Astrocyte (in vitro differentiated cells and primary cell): ENCODE measurements around the gene CCDC91. TPM values are rescaled to one million over a fixed set of nuclear protein-coding genes. Genes with fewer than 3 reads are reported as not detected.
A peak's percentile ranks its signal among the peaks of the same experiment; 100 is the strongest.

Source experiments
- DNase-seq: peaks from one replicate; pipeline ENCODE4 v3.0.0-alpha.2; 2010; ENCODE audit warnings: low read depth
- FAIRE-seq: peaks from 2 replicates; lab custom pipeline; 2011; peaks lifted over from hg19 to GRCh38; lab: Jason Lieb, UNC
- H2AFZ ChIP-seq: 2 replicates; pipeline ENCODE4 v1.6.0; 2012; ENCODE audit warnings: low read depth, low read length, inconsistent platforms
- H3K27ac ChIP-seq: 2 replicates; pipeline ENCODE4 v1.5.1; 2011; ENCODE audit warnings: low read depth, low read length, inconsistent platforms
- H3K27me3 ChIP-seq: 2 replicates; pipeline ENCODE4 v1.6.0; 2011; ENCODE audit warnings: low read length, inconsistent platforms; ENCODE audit not compliant: insufficient read depth
- H3K36me3 ChIP-seq: 2 replicates; pipeline ENCODE4 v1.5.1; 2011; ENCODE audit warnings: low read length, inconsistent platforms; ENCODE audit not compliant: insufficient read depth
- H3K4me1 ChIP-seq: 2 replicates; pipeline ENCODE4 v1.5.1; 2011; ENCODE audit warnings: low read length, inconsistent platforms; ENCODE audit not compliant: insufficient read depth
- H3K4me2 ChIP-seq: 2 replicates; pipeline ENCODE4 v1.6.0; 2012; ENCODE audit warnings: low read length, inconsistent platforms
- H3K4me3 ChIP-seq: 2 replicates; pipeline ENCODE4 v1.5.1; 2011; ENCODE audit warnings: low read depth, mild to moderate bottlenecking, low read length, inconsistent platforms; ENCODE audit not compliant: insufficient read depth
- H3K79me2 ChIP-seq: 2 replicates; pipeline ENCODE4 v1.6.0; 2012; ENCODE audit warnings: mild to moderate bottlenecking, low read length, inconsistent platforms; ENCODE audit not compliant: insufficient read depth
- H3K9ac ChIP-seq: 2 replicates; pipeline ENCODE4 v1.6.0; 2012; ENCODE audit warnings: mild to moderate bottlenecking, low read length, inconsistent platforms
- H3K9me3 ChIP-seq: 2 replicates; pipeline ENCODE4 v1.5.1; 2012; ENCODE audit warnings: low read depth, mild to moderate bottlenecking, low read length, inconsistent platforms; ENCODE audit not compliant: insufficient read depth
- H4K20me1 ChIP-seq: 2 replicates; pipeline ENCODE4 v1.6.0; 2012; ENCODE audit warnings: low read length, inconsistent platforms; ENCODE audit not compliant: insufficient read depth
- H3K27ac Mint-ChIP-seq: one replicate; pipeline ENCODE4 v1.8.0; 2021; ENCODE audit warnings: mild to moderate bottlenecking, mixed read lengths; ENCODE audit not compliant: unreplicated experiment
- H3K27me3 Mint-ChIP-seq: one replicate; pipeline ENCODE4 v1.8.0; 2021; ENCODE audit warnings: low read depth, mixed read lengths; ENCODE audit not compliant: unreplicated experiment
- H3K36me3 Mint-ChIP-seq: one replicate; pipeline ENCODE4 v1.8.0; 2021; ENCODE audit warnings: low read depth, mixed read lengths; ENCODE audit not compliant: unreplicated experiment
- H3K4me1 Mint-ChIP-seq: one replicate; pipeline ENCODE4 v1.8.0; 2021; ENCODE audit warnings: low read depth, mixed read lengths; ENCODE audit not compliant: unreplicated experiment
- H3K4me3 Mint-ChIP-seq: one replicate; pipeline ENCODE4 v1.8.0; 2021; ENCODE audit warnings: mild to moderate bottlenecking, moderate library complexity, mixed read lengths; ENCODE audit not compliant: unreplicated experiment
- H3K9me3 Mint-ChIP-seq: one replicate; pipeline ENCODE4 v1.8.0; 2021; ENCODE audit warnings: mild to moderate bottlenecking, mixed read lengths; ENCODE audit not compliant: unreplicated experiment
- CTCF ChIP-seq: IDR thresholded peaks from 2 replicates; pipeline ENCODE4 v1.5.1; 2011; ENCODE audit warnings: low read depth, mild to moderate bottlenecking, inconsistent platforms, low read length, moderate library complexity; ENCODE audit not compliant: insufficient read depth
- EZH2 ChIP-seq: IDR thresholded peaks from 2 replicates; pipeline ENCODE4 v1.6.1; 2012; ENCODE audit warnings: mild to moderate bottlenecking, low read length, inconsistent platforms; ENCODE audit not compliant: insufficient read depth
- total RNA-seq: library from RNA; stranded (reverse); gene quantifications from 2 replicates; pipeline ENCODE4 v1.2.1, GENCODE V29; 2021

Gene CCDC91
- total RNA-seq, 1 donor from 2014 or later = 19.3 TPM

- FAIRE-seq (no peak), DNase-seq (peak; percentile 29)
- Histone ChIP-seq H3K4me1 (no peaks in the 10 kb centered on the region), H3K9me3 (no peaks in the 10 kb centered on the region), H3K36me3 (no peaks in the 10 kb centered on the region), H3K4me2 (no peak overlapping the region), H3K27ac (peak overlapping the region; percentile 16), H3K27me3 (no peaks in the 10 kb centered on the region), H3K9ac (no peak overlapping the region), H4K20me1 (no peaks in the 10 kb centered on the region), H2AFZ (no peak overlapping the region), H3K79me2 (no peaks in the 10 kb centered on the region), H3K4me3 (no peak overlapping the region)
- Mint-ChIP-seq H3K9me3 (no peaks in the 10 kb centered on the region), H3K27ac (no peak overlapping the region), H3K27me3 (no peaks in the 10 kb centered on the region), H3K4me3 (no peak overlapping the region), H3K4me1 (no peaks in the 10 kb centered on the region), H3K36me3 (peaks cover 2% of the 10 kb centered on the region)
- TF ChIP-seq EZH2 (no peak), CTCF (no peak)
These were observed 150.2 kb downstream of the CCDC91 start for GRCh38 chr12:28340261-28341045.

- H3K27me3 ChIP-seq = no peaks in the 10 kb centered on the region
- no peak overlapping the region for H2AFZ ChIP-seq
- Mint-ChIP-seq H3K27me3 (no peaks in the 10 kb centered on the region), H3K27ac (no peak overlapping the region), H3K4me1 (no peaks in the 10 kb centered on the region), H3K9me3 (no peaks in the 10 kb centered on the region), H3K4me3 (no peak overlapping the region), H3K36me3 (peaks cover 2% of the 10 kb centered on the region)
- no peak overlapping the region for H3K4me3 ChIP-seq
- H3K4me1 ChIP-seq = no peaks in the 10 kb centered on the region
- no peak overlapping the region for H3K4me2 ChIP-seq
- FAIRE-seq (no peak), DNase-seq (no peak)
- no peaks in the 10 kb centered on the region for H4K20me1 ChIP-seq
- H3K79me2 ChIP-seq = no peaks in the 10 kb centered on the region
- TF ChIP-seq EZH2 (no peak), CTCF (no peak)
- H3K9ac ChIP-seq = no peak overlapping the region
- no peaks in the 10 kb centered on the region for H3K36me3 ChIP-seq
- H3K9me3 ChIP-seq = no peaks in the 10 kb centered on the region
- no peak overlapping the region for H3K27ac ChIP-seq
These were observed 153.5 kb downstream of the CCDC91 start for GRCh38 chr12:28343713-28344112.

- Mint-ChIP-seq H3K27ac (no peak overlapping the region), H3K27me3 (no peaks in the 10 kb centered on the region), H3K9me3 (no peaks in the 10 kb centered on the region), H3K4me3 (no peak overlapping the region), H3K4me1 (peaks cover 5% of the 10 kb centered on the region), H3K36me3 (peaks cover 5% of the 10 kb centered on the region)
- H3K9ac ChIP-seq = no peak overlapping the region
- no peak overlapping the region for H3K4me2 ChIP-seq
- no peaks in the 10 kb centered on the region for H3K27me3 ChIP-seq
- H4K20me1 ChIP-seq = no peaks in the 10 kb centered on the region
- H3K4me1 ChIP-seq = no peaks in the 10 kb centered on the region
- no peak overlapping the region for H3K4me3 ChIP-seq
- no peak for FAIRE-seq
- TF ChIP-seq EZH2 (no peak), CTCF (no peak)
- no peaks in the 10 kb centered on the region for H3K9me3 ChIP-seq
- DNase-seq = no peak
- H3K79me2 ChIP-seq = no peaks in the 10 kb centered on the region
- H2AFZ ChIP-seq = no peak overlapping the region
- H3K36me3 ChIP-seq = no peaks in the 10 kb centered on the region
- no peak overlapping the region for H3K27ac ChIP-seq
These were observed 156.3 kb downstream of the CCDC91 start for GRCh38 chr12:28346567-28346966.
